CD4-positive, alpha-beta T cell (primary cell): ENCODE results near the gene SLC1A3. TPM values are rescaled to one million over a fixed set of nuclear protein-coding genes. Genes with fewer than 3 reads are reported as not detected.

Source experiments
- ATAC-seq: fragments of 200-7000 bp; cut with Tn5 transposase; one replicate; pipeline ENCODE4 v1.10.0; 2022; ENCODE audit warnings: mild to moderate bottlenecking; ENCODE audit not compliant: poor library complexity
- CTCF ChIA-PET: fragments of 350-600 bp; sonication (Branson Sonifier 250); formaldehyde crosslinking; loops from one replicate; lab custom pipeline; 2021; ENCODE audit warnings: antibody characterized with exemption, inconsistent platforms; lab: Charles Lee
- POLR2A ChIA-PET: fragments of 350-600 bp; sonication (Branson Sonifier 250); formaldehyde crosslinking; loops from one replicate; lab custom pipeline; 2021; ENCODE audit warnings: antibody characterized with exemption, inconsistent platforms; lab: Charles Lee
- DNase-seq, 14 experiments: peaks; one replicate each; pipeline ENCODE4 v3.0.0-alpha.2; 2013 to 2020; ENCODE audit warnings: mixed read lengths in 2 of 14
- H3K27ac ChIP-seq, 2 donors: one replicate each; pipeline versions ENCODE4 v1.5.1 to v1.7.0; 2013; ENCODE audit warnings: low read length in 2 of 2, low read depth in 1 of 2, mild to moderate bottlenecking in 1 of 2
- H3K27me3 ChIP-seq, 2 experiments: 1 replicate in 1 of 2; 2 replicates in 1 of 2; pipeline versions ENCODE4 v1.6.1 to v1.7.0; 2013; ENCODE audit warnings: low read length in 2 of 2, control low read depth in 1 of 2, mild to moderate bottlenecking in 1 of 2, moderate library complexity in 1 of 2; ENCODE audit not compliant: insufficient read depth in 2 of 2, control insufficient read depth in 1 of 2
- H3K36me3 ChIP-seq: one replicate; pipeline ENCODE4 v1.6.1; 2013; ENCODE audit warnings: low read length, control low read depth; ENCODE audit not compliant: insufficient read depth
- H3K4me1 ChIP-seq: one replicate; pipeline ENCODE4 v1.6.1; 2013; ENCODE audit warnings: low read length, control low read depth; ENCODE audit not compliant: insufficient read depth
- H3K4me3 ChIP-seq: one replicate; pipeline ENCODE4 v1.5.1; 2013; ENCODE audit warnings: mild to moderate bottlenecking, low read length, moderate library complexity
- H3K9me3 ChIP-seq, 2 experiments: 1 replicate in 1 of 2; 2 replicates in 1 of 2; pipeline versions ENCODE4 v1.6.1 to v1.7.0; 2013; ENCODE audit warnings: low read length in 2 of 2, mild to moderate bottlenecking in 2 of 2, control low read depth in 1 of 2, moderate library complexity in 1 of 2; ENCODE audit not compliant: control insufficient read depth in 1 of 2, insufficient read depth in 1 of 2
- H3K27ac Mint-ChIP-seq: one replicate; pipeline ENCODE4 v1.8.0; 2020; ENCODE audit warnings: mixed read lengths
- H3K27me3 Mint-ChIP-seq: one replicate; pipeline ENCODE4 v1.8.0; 2021; ENCODE audit warnings: mixed read lengths
- H3K36me3 Mint-ChIP-seq: one replicate; pipeline ENCODE4 v1.8.0; 2021; ENCODE audit warnings: low read depth, mixed read lengths
- H3K4me1 Mint-ChIP-seq: one replicate; pipeline ENCODE4 v1.8.0; 2021; ENCODE audit warnings: low read depth, mixed read lengths
- H3K4me3 Mint-ChIP-seq: one replicate; pipeline ENCODE4 v1.8.0; 2020; ENCODE audit warnings: mild to moderate bottlenecking, mixed read lengths
- H3K9me3 Mint-ChIP-seq: one replicate; pipeline ENCODE4 v1.8.0; 2020; ENCODE audit warnings: mixed read lengths
- intact Hi-C, 2 experiments: fragments of 100-400 bp; cut with DNase I in 1 of 2; cut with micrococcal nuclease in 1 of 2; formaldehyde crosslinking; loops; one replicate each; pipeline versions ENCODE4 v1.15.1 to v1.9.0; 2023 to 2025; cut with DNase I, micrococcal nuclease
- total RNA-seq, 174 experiments: library from RNA in 2 of 174; stranded (reverse) in 2 of 174; gene quantifications; one replicate each; pipeline ENCODE4 v1.2.3 and lab custom pipeline; 2021 to 2026
- TF ChIP-seq, protein P1 (sequence below): fragments of 200-600 bp; IDR thresholded peaks from one replicate; pipeline ENCODE4 v1.8.0; 2022; ENCODE audit warnings: antibody characterized with exemption, mild to moderate bottlenecking

The SLC1A3 gene
- total RNA-seq, 2 experiments from 2014 or later, result not detected

DNA sequence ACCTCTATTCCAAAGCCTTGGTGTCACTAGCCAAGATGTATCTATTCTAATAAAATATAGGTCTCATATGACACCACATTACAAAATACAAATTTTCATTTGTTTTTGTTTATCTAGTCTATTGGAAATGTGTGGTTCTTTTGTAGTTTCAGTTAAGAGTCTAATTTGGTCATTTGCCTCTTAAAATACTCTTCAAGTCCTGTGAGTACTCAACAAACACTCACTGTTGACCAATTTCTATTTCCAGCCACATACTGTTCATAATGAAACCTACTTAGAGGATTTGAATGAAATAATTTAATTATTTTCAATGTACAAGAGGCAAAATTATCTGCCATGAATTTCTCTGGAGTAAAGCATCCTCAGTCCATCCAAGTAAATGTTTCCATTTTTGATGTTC, 40.6 kb downstream of the SLC1A3 start:
- DNase-seq, result no peak
- Mint-ChIP-seq H3K27me3 (peaks cover 28% of the 10 kb centered on the region), H3K27ac (no peak overlapping the region), H3K4me1 (no peaks in the 10 kb centered on the region), H3K36me3 (no peaks in the 10 kb centered on the region), H3K9me3 (no peaks in the 10 kb centered on the region), H3K4me3 (no peak overlapping the region)
- intact Hi-C loops, result no loop called here
- ATAC-seq, result no peak
- no peaks in the 10 kb centered on the region for H3K9me3 ChIP-seq
- ChIA-PET CTCF (no interaction called here), POLR2A (no interaction called here)
- TF ChIP-seq, protein P1, sequence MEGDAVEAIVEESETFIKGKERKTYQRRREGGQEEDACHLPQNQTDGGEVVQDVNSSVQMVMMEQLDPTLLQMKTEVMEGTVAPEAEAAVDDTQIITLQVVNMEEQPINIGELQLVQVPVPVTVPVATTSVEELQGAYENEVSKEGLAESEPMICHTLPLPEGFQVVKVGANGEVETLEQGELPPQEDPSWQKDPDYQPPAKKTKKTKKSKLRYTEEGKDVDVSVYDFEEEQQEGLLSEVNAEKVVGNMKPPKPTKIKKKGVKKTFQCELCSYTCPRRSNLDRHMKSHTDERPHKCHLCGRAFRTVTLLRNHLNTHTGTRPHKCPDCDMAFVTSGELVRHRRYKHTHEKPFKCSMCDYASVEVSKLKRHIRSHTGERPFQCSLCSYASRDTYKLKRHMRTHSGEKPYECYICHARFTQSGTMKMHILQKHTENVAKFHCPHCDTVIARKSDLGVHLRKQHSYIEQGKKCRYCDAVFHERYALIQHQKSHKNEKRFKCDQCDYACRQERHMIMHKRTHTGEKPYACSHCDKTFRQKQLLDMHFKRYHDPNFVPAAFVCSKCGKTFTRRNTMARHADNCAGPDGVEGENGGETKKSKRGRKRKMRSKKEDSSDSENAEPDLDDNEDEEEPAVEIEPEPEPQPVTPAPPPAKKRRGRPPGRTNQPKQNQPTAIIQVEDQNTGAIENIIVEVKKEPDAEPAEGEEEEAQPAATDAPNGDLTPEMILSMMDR, result no peak
- H3K27ac ChIP-seq, result no peak overlapping the region
- H3K36me3 ChIP-seq, result no peaks in the 10 kb centered on the region
- H3K4me3 ChIP-seq, result no peak overlapping the region
- no peaks in the 10 kb centered on the region for H3K4me1 ChIP-seq
- H3K27me3 ChIP-seq, result no peaks in the 10 kb centered on the region

DNA sequence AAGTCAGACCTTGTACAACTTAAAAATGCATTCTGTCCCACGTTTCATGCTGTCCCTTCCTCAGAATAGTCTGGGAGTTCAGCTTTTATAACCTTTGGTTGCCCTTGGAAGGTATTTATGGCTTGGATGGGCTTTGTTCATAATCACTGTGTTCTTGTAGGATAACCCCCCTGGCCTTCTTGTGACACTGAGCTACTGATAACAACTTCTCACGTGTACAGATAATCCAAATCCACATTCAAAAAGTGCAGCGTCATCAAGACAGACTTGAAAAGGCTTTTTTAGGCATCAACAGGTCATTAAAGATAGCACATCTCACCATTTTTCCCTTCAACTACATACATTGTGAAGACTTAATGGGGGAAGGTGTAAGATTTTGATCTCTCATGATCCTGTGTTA, 42.0 kb downstream of the SLC1A3 start:
- ATAC-seq (no peak), DNase-seq (no peak)
- no peaks in the 10 kb centered on the region for H3K36me3 Mint-ChIP-seq
- CTCF ChIA-PET, result no interaction called here
- H3K27ac Mint-ChIP-seq, result no peak overlapping the region
- Histone ChIP-seq H3K27me3 (no peaks in the 10 kb centered on the region), H3K36me3 (no peaks in the 10 kb centered on the region), H3K27ac (no peak overlapping the region), H3K4me1 (no peaks in the 10 kb centered on the region), H3K9me3 (no peaks in the 10 kb centered on the region), H3K4me3 (no peak overlapping the region)
- H3K9me3 Mint-ChIP-seq, result no peaks in the 10 kb centered on the region
- intact Hi-C loops, result no loop called here
- peaks cover 35% of the 10 kb centered on the region for H3K27me3 Mint-ChIP-seq
- H3K4me3 Mint-ChIP-seq, result no peak overlapping the region
- H3K4me1 Mint-ChIP-seq, result no peaks in the 10 kb centered on the region
- TF ChIP-seq, protein P1, result no peak
- POLR2A ChIA-PET, result no interaction called here

DNA sequence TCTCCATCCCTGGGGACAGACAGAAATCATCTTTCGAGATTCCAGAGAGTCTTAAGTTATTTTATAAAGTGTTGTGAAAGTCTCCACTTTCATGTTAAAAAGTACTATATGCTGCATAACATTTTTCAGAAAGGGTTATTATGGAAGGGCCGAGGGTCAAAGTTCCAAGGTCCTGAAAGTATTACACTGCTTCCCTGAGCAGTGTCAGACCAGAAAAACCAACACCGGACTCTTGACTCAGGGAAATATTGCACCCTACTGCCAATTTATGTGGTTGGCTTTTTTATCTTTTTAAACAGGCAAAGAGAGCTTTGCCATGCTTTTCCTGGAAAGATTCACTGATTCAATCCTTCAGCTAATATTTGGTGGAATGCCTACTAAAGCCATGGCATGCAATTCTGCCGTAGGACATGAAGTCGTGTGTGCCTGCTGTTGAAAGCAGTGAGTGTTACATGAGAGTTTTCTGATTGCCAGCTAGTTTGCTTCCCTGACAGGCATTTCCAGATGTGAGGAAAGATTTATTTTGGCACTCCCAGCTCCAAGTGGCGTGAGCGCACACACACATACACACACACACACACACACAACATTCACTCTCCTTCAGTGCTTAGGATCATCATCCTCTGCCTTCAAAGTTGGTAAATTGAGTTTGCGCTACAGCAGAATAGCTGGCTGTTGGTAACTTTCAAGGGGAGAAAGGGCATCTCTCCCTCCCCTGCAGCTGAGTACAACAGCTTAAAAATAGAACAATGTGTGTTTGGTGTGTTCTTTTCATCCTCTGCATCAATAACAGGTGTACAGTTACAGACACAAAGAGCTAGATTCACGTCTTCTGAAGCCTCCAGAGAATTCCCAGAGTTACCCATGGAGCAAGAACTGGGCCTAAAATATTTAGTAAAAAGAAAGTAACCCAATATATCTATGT, 45.6 kb downstream of the SLC1A3 start:
- no peak overlapping the region for H3K4me3 Mint-ChIP-seq
- H3K36me3 Mint-ChIP-seq, result no peaks in the 10 kb centered on the region
- ATAC-seq (no peak), DNase-seq (no peak)
- H3K9me3 ChIP-seq, result no peaks in the 10 kb centered on the region
- H3K27ac ChIP-seq, result no peak overlapping the region
- H3K36me3 ChIP-seq, result no peaks in the 10 kb centered on the region
- H3K4me1 Mint-ChIP-seq, result no peaks in the 10 kb centered on the region
- no peak overlapping the region for H3K27ac Mint-ChIP-seq
- TF ChIP-seq, protein P1, result no peak
- ChIA-PET POLR2A (no interaction called here), CTCF (no interaction called here)
- intact Hi-C loops, result no loop called here
- no peaks in the 10 kb centered on the region for H3K9me3 Mint-ChIP-seq
- no peaks in the 10 kb centered on the region for H3K4me1 ChIP-seq
- H3K27me3 Mint-ChIP-seq, result peaks cover 32% of the 10 kb centered on the region
- no peak overlapping the region for H3K4me3 ChIP-seq
- H3K27me3 ChIP-seq, result no peaks in the 10 kb centered on the region
